Activated T-cell treated with anti-CD3 and anti-CD28 coated beads for 24 hours (primary cell): ENCODE measurements around the gene RACGAP1.

Experiments used
- DNase-seq: peaks from one replicate; pipeline ENCODE4 v3.0.0-alpha.2; 2020; ENCODE audit warnings: low read depth

The RACGAP1 gene

GRCh38 chr12:49985981-49986380, 39.3 kb downstream of the RACGAP1 start:
- DNase-seq, result no peak

GRCh38 chr12:49984476-49985359, 40.6 kb downstream of the RACGAP1 start:
- DNase-seq, result no peak

DNA sequence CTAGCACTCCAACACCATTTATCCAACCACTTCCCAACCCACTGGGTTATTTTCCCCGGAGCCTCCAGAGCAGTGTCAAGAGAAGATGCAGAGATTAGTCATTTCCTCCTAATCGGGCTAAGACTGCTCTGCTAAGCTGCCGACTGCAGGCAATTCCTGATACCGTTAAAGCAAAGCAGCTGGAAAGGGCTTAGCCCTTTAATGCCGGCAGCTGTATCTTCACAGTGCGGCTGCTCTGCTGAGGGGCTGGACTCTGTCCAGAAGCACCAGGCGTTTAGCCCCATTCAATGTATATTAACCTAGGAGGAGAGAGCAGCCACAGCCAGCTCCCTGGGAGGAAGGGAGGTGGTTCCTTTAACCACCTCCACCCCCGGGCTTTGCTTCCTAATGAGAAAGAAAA, 41.4 kb downstream of the RACGAP1 start:
- no peak for DNase-seq

DNA sequence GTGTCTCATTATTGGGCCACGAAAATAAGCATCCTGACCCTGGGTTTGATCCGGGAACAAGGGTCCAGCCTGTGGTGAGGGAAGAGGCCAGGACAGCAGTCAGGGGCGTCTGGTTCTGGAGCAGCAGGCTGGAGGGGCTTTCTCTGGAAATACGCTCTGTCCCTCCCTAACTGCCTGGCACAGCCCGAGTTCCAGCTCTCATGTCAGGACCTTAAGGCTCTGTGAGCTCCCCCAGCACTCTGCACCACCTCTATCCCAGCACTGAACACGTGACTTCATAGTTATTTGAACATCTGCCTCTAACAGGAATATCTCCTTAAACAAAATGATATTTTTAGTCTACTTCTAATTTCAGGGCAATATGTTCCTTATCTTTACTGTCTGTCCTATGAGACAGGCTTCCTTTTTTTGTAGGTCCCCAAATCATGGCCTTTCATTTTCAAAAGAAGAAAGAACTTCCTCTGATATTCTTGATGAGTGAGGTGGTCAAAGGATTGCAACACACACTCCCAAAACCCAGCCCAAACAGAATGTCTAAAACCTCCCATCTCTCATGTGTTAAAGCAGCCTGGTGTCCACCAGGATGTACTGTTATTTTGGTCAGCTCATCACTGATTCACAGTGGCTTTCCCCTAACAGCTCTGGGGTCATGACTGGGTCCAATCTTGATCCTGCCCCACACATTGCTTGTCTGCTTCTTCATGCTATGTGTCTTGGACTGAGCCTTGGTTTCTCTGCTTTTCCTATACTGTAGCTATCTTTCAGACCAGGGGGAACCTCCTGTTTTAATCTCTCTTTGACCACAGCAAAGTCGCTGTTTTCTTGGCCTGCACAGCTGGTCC, 42.8 kb downstream of the RACGAP1 start:
- no peak for DNase-seq

DNA sequence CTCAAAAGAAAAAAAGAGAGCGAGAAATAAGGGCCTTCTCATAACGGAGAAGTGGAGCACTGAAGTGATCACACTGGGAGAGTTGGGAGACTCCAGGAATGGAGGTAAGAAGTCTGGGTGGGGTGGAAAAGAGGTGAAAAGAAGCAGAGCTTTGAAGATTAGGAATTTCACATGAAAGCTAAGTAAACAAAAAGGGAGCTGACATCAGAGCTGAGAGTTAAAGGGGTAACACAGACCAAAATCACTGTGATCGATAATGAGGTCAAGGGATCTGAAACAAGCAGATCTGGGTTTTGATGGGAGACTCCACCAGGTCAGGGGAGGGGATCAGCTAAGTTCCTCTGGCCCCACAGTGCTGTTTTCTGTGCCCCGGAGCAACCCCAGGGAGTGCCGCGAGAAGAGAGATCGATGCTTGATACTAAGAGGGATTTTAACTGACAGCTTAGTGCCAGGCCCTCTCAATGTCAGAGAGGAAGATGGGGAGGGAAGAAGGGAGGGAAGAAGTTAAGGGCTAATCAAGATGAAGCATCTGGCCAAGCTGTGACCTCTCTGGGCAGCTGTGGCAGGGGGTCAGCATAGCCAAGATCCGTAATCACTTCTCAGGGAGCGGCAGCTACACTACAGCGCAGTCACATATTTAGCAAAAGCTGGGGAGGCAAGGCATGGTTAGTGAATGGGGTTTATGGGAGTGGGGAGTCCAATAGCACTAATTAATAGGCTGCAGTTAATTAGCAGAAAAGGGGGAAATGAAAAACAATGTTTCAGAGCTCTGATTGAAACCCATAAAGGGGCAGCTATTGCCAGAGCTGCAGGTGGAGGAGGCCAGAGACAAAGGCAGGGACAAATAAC, 44.6 kb downstream of the RACGAP1 start:
- DNase-seq, result no peak

GRCh38 chr12:49979791-49980190, 45.5 kb downstream of the RACGAP1 start:
- DNase-seq, result no peak

DNA sequence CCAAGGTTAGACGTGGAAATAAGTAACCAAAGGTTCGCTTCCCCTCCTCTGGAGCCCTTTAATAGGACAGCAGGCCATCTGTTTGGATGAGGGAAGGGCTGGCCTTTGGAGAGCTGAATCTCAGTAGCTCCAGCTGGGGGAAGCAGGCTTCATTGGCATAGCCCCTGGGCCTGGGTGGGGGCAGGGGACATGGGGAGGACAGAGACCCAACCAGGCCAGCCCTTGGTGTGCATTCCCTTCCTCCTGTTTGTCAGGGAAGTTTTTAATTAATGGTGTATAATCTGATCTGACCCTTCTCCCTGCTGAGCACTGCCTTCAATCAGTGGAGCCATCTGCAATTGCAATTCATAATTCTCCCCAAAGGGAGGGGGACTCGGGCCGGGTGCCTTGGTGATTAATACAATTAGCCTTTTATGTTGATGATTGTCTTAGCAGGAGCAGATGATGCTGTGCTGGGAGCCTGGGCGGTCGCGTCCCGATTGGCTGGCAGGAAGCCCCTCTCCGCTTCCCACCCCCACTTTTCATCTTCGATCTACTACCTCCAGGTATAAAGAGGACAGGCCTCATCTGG, 46.2 kb downstream of the RACGAP1 start:
- no peak for DNase-seq

DNA sequence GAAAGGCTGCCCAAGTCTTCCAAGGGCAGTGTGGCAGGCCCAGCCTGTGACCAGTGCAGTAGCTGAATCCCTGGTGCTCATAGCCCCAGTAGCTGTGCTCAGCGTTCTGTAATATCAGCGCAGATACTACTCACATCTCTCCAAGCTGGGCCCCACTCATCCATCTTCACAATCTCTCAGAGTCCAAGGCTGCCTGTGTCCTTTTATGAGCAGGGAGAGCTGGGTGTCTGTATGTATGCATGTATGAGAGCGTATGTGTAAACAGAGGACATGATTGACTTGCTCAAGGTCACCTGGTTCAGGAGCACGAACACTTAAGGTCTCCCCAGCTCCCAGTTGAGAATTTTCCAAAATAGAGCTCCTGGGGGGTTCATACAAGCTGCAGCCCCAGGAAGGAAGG, 47.2 kb downstream of the RACGAP1 start:
- no peak for DNase-seq

GRCh38 chr12:49976557-49976956, 48.7 kb downstream of the RACGAP1 start:
- no peak for DNase-seq

GRCh38 chr12:49975318-49975761, 50.0 kb downstream of the RACGAP1 start:
- DNase-seq, result no peak

DNA sequence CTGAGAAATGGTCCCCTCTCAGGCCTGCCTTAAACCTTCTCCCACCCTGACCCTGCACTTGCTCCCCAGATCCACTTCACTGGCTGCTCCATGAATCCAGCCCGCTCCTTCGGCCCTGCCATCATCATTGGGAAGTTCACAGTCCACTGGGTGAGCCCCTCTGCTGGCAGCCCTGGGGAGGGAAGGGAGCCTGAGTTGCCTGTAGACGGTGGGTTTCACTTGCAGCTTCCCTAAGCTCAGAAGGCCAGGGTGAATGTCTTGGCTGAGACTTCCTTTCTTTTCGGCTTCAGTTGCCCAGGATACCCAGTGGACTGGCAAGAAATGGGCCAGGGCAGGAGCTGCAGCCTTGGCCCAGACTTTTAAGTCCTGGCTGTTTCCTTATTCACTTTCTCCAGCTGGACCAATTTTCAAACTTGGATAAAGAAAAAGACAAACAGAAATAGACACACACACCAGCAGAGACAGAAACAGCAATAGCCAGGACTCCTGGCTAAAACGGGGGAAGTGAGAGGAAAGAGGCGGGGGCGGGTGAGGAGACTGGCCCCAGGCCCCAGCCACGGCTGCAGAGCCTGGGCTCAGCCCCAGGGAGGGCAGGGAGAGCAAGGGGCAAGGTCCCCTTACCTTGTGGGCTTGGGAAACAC, 50.5 kb downstream of the RACGAP1 start:
- DNase-seq, result no peak

DNA sequence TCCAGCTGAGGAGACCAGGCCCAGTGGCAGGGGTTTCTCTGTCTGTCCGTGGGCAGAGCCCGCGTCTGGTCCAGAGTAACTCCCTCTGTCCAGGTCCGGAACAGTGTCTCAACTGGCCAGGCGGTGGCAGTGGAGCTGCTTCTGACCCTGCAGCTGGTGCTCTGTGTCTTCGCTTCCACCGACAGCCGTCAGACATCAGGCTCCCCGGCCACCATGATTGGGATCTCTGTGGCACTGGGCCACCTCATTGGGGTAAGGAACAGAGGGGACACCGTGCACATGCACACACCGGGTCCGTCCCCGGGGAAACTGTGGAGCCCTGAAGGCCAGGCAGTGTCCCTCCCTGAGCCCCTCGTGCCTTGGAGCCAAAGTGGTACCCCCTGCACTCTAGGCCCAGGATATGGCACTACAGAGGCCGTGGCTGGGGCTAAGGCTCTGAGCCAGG, 51.0 kb downstream of the RACGAP1 start:
- no peak for DNase-seq

DNA sequence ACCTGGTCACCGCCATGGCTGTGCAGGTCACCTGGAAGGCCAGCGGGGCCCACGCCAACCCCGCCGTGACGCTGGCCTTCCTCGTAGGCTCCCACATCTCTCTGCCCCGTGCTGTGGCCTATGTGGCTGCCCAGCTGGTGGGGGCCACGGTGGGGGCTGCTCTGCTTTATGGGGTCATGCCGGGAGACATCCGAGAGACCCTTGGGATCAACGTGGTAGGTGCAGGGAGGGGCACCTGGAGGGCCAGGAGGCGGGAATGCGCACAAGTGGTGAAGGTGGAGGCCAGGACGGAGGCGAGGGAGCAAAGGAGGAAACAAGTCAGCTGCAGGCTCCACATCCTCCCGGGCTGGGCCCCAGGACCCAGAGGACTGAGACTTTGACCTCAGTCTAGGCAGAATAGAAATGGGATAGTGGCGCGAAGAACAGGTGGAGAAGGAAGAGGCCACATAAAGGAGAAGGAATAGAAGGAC, 51.9 kb downstream of the RACGAP1 start:
- DNase-seq, result no peak

- no peak for DNase-seq
Observed at GRCh38 chr12:49972641-49973360, 52.5 kb downstream of the RACGAP1 start, which contains the start of gene AQP6. Gene AQP6 (plus strand): TSS chr12:49972947. CDS start chr12:49973174, 227 bp downstream.

GRCh38 chr12:49972129-49972528, 53.2 kb downstream of the RACGAP1 start:
- DNase-seq, result no peak

- DNase-seq, result no peak
Observed at GRCh38 chr12:49971141-49971540, 54.2 kb downstream of the RACGAP1 start.

- no peak for DNase-seq
Observed at GRCh38 chr12:49970658-49971057, 54.6 kb downstream of the RACGAP1 start.

- DNase-seq, result no peak
Observed at GRCh38 chr12:49969651-49970429, 55.5 kb downstream of the RACGAP1 start.

DNA sequence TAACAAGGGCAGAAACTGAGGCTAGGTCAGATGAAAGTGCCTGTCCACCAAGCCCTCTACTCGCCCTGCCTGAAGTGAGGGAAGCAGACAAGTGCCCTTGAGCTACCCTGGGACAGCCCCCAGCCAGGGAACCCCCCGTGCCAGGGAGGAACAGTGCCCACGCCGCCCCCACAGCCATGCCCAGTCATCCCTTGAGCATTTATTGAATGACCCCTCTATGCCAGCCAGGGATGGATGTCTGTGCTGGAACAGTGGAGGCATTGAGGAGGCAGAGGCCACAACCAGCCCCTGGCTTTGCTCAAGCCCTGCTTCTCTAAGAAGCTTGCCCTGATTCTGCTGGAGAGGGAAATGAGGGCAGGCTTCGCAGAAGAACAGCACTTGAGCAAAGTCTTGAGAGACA, 56.3 kb downstream of the RACGAP1 start:
- DNase-seq, result no peak
